Activated T-cell treated with anti-CD3 and anti-CD28 coated beads for 1 hour (primary cell): Measurements from ENCODE around the gene CCR7.

Source experiments
- DNase-seq: peaks from one replicate; pipeline ENCODE4 v3.0.0-alpha.2; 2020; ENCODE audit warnings: low read depth

Gene CCR7

DNA sequence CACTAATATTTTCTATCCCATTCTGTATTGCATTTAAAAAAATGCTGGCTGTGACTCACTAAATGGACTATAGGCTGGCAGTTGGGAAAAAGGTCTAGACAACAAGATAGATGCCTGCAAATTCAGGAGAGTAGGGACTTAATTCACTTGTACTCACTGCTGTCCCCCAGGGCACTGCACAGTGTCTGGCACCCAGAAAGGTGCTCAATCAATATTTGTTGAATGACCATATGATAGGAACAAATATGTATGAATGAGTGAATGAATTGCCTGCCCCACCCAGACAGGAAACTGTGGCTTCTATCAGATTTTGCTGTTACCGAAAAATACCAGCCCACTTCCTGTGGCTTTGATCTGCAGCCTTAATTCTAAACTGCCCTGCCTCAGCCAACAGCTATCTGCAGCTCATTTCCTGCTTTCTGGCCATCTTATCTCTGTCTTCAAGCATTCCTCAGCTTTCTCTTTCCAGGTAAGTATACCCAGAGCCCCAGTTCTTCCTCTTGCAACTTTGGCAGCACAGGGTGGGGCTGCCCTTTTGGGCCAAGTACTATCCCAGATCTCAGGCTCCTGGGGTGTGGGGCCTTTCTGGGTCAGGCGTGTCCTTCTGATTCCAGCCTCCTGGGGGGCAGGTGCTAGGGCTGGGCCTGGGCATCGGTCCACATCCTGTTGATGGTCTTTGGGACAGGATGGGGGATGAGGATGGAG lies 48.5 kb downstream of the CCR7 start:
- peak; percentile 48 for DNase-seq

DNA sequence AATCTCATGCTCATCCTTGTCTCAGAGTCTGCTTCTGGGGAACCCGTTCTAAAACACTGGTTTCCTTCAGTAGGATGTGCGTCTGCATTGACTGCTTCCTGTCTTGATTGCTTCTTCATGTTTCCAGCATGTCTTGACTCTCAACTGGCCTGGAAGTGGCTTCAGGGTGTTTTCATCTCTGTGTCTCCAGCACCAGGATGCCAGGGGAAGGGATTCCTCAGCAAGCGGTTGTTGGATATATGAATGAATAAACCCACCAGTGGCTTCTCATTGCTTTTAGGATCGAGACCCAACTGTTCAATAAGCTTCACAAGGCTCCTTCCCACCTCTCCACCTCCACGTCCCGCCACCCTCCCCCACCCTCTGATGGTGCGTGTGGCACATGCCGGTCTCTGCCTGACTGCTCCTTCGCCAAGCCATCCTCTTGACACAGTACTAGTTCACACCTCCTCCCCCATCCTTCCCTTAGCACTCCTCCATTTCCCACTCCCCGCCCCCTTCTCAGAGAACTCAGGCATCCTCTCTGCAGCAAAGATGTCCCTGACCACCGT lies 49.7 kb downstream of the CCR7 start:
- DNase-seq: no peak

DNA sequence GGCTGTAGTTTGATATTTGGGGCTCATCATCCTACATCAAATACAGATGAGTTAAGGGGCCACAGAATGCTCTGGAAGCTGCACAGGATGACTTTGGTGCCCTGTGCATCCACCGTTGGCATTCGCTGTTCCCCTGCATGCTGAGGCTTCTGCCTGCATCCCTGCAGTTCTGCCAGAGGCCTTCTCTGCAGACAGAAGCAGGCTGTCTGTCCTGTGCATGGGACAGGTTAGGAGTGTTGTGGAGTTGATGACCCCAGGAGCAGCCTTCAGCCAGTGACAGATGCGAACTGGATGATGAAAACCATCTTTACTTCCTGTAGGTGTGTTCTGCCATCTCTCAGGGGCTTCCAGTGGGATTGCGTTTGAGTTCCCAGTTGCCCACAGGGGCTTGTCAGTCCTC lies 50.3 kb downstream of the CCR7 start:
- no peak for DNase-seq

DNA sequence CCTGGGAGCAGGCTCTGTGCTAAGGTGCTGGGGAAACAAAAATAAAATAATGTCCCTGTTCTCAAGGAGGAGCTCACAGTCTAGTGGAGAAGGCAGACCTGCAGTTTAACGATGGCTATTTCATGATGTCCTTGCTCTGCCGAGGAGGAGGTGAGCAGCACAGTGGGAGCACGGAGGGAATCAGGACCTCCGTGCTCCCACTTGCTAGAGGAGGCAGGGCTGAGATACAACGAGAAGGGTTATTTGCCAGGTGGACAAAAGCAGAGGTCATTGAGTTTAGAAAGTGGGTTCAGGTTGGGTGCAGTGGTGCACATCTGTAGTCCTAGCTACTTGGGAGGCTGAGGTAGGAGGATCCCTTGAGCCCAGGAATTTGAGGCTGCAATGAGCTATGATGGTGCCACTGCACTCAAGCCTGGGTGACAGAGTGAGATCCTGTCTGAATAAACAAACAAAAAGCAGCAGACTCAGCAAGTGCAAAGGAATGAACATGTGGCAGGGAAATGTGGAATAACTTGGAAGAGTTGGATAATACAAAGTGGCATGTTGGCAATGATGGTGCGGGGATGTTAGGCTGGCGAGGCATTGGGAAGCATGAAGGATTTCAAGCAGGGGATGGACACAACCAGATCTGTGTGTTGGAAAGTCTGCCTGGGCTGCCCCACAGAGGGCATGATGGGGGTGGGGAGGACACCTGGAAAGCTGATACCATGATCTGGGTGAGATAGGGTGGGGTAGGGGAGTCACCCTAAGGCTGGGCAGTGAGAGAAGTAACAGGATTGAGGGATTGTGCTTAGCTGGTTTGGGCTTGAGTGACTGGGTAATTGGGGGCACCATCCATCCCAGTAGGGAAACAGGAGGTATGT lies 51.0 kb downstream of the CCR7 start:
- no peak for DNase-seq

DNA sequence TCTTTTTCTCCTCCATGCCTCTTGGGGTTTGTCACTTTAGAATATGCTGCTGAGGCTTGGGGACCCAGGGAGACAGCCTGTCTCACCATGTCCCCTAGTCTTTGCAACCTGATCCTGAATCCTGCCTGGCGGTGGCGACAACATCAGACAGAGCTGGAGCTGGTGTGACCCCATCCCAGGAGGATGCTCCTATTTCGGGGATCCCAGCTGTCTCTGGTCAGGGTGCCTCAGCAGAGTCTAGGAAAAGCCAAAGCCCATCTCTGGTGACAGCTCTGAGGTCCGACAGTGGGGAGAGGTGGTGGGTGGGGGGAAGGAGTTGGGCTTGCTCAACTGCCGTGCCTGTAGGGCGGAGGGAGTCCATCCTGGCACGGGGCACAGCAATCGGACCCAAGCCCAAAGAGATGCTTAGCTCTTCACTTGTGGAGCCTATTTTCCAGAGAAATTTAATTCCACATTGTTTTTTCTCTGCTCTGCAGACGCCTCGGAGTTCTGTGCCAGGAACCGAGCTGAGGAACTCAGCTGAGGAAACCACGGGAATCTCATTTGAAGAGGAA lies 53.5 kb downstream of the CCR7 start:
- DNase-seq: no peak

DNA sequence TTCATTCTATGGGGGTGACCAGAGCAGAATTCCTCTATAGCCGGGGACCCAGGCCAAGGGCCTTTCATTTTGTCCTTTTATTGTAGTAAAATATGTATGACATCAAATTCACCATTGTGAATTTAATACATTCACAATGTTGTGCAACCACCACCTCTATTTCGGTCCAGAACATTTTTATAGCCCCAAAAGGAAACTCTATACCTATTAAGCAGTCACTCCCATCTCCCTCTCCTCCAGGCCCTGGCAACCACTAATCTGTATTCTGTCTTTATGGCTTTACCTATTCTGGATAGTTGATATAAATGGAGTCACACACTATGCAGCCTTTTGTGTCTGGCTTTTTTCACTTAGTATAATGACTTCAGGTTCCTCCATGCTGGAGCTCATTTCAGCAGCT lies 54.1 kb downstream of the CCR7 start:
- no peak for DNase-seq

DNA sequence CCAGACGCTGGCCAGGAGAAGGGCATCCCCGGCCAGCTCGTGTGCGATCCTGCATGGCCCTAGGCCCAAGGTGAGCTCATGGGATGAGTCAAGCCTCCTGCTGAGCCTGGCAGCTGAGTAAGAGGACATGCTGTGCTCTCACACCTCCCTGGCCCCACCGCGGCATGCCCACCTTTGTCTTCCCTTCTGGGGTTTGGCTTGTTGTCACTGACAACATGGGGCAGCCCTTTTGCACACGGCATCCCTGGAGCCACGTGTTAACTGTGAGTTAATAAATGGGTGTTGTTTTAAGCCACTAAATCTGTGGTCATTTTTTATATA lies 55.0 kb downstream of the CCR7 start:
- no peak for DNase-seq

DNA sequence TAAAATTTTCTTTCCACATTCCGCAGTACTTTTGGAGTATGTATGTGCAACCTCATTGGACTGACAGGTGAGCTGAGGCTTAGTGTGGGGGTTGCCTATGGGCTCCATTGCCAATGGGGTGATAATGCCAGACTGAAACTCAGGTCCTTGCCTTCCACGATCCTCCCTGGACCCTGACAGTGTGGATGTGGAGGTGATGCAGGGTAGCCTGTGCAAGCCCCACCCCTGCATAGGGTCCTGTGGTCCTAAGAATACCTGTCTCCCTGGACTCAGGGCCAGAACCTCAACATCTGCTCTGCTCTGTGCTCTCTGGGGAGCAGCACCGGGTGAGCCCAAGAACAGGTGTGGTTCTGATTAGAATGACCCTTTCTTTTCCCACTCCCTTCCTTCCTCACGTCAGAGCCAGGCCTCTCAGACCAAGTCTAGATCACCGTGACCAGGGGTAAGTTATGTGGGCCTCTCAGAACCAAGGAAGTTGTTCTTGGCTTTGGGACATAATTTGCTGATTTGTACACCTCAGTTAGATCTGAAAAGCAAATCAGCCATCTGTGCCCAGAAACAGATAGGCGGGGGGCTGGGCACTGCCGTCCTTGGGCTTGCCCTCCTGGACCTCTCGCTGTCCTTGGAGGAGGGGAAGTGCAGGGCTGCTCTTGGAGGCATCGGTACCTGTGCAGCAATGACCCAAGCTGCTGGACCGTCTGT lies 55.5 kb downstream of the CCR7 start:
- DNase-seq: no peak

DNA sequence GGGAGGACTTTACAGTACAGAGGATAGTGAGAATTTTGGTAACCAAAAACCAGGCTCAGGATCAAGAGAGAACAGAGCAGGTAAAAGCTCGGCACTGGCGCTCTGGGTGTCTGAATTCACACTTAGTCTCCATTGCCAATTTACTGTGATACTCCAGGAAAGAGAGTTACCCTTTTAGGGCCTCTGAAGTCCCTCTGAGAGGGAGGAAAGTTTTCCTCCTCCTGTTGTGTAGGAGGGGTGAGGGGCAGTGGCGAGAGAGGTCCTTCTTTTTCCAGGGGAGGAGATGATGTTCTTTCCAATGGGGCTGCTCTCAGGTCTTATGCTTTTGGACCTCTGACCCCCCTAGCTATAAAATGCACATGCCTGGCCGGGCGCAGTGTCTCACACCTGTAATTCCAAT lies 58.5 kb downstream of the CCR7 start:
- no peak for DNase-seq
